HAP-1 (cell line): ENCODE data around the gene MALSU1.

Experiments
- DNase-seq, 2 experiments: peaks; one replicate each; pipeline ENCODE4 v3.0.0-alpha.2; 2016 to 2020; ENCODE audit warnings: low spot score in 2 of 2
- H3K27me3 ChIP-seq: fragments of 250-450 bp; sonication (Bioruptor Pico); 2 replicates; pipeline ENCODE4 v1.5.1; 2020; ENCODE audit warnings: low read depth, mild to moderate bottlenecking, moderate library complexity
- H3K36me3 ChIP-seq: fragments of 250-450 bp; sonication (Bioruptor Pico); replicated peaks from 2 replicates; pipeline ENCODE4 v1.5.1; 2020; ENCODE audit warnings: mild to moderate bottlenecking
- H3K4me1 ChIP-seq: fragments of 250-450 bp; sonication (Bioruptor Pico); 2 replicates; pipeline ENCODE4 v1.5.1; 2020; ENCODE audit warnings: mild to moderate bottlenecking
- H3K4me3 ChIP-seq: fragments of 250-450 bp; sonication (Bioruptor Pico); 2 replicates; pipeline ENCODE4 v1.5.1; 2020; ENCODE audit warnings: mild to moderate bottlenecking, moderate library complexity
- H3K9me3 ChIP-seq: fragments of 250-450 bp; sonication (Bioruptor Pico); 2 replicates; pipeline ENCODE4 v1.5.1; 2020; ENCODE audit warnings: mild to moderate bottlenecking, moderate library complexity
- in situ Hi-C: fragments of 300-500 bp; cut with MboI; formaldehyde crosslinking; loops from 3 replicates; pipeline ENCODE4 v1.14.3; 2020; ENCODE audit warnings: low sequenced_read_pairs, inconsistent platforms, mixed read lengths

The MALSU1 gene

DNA sequence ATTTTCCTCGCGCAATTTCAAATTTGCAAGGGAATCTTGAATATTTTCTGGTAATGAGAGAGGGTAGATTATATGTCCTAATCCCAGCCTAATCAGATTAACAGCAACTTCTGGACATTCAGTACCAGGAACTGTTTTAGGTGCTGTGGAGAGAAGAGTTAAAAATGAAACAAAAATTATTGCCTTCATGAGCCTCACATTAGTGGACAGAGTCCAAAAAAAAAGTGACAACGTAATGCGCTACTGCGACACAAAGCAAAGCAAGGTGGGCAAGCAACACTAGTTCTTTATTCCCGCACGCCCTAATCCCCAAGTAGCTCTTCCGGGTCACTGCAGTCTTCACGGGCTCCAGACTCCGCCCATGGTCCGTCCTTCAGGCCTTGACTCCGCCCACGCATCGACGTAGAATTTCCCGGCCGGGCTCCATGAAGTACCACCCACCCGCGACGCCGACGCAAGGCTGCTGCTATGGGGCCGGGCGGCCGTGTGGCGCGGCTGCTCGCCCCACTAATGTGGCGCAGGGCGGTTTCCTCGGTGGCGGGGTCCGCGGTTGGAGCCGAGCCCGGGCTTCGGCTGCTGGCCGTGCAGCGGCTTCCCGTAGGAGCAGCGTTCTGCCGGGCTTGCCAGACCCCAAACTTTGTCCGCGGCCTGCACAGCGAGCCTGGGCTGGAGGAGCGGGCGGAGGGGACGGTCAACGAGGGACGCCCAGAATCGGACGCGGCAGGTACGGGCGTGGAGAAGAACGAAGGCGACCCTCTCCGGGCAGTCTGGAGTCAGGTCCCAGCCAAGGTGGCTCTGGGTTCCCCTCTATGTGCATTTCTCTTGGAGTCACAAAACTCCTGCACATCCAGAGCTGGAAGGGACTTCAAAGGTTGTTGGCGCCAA, at the start of gene MALSU1:
Gene MALSU1 (plus strand): TSS at position 455 of the 885 bp plus-strand sequence. CDS start 14 bp downstream, at position 469.
- peaks cover 12% of the 10 kb centered on the region for H3K36me3 ChIP-seq
- H3K4me1 ChIP-seq, result peaks cover 19% of the 10 kb centered on the region
- H3K9me3 ChIP-seq, result no peaks in the 10 kb centered on the region
- no peaks in the 10 kb centered on the region for H3K27me3 ChIP-seq
- peak within 1 kb of the TSS; percentile 94 for H3K4me3 ChIP-seq
- DNase-seq, result peak; percentile 94 to 98
- in situ Hi-C loops, result no loop called here

DNA sequence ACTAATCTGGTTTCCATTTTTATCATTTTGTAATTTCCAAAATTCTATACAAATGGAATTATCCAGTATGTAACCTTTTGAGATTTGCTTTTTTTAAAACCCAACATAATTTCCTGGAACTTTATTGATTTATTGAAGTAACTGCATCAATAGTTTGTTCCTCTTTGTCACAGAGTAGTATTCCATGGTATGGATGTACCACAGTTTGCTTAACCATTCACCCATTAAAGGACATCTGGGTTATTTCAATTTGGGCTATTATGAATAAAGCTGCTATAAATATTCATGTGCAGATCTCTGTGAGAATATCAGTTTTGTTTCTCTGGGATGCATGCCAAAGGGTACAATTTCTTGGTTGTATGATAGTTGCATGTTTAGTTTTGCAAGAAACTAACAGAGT, 49.7 kb upstream of the MALSU1 start:
- in situ Hi-C loops, result no loop called here
- H3K27me3 ChIP-seq, result peaks cover 24% of the 10 kb centered on the region

DNA sequence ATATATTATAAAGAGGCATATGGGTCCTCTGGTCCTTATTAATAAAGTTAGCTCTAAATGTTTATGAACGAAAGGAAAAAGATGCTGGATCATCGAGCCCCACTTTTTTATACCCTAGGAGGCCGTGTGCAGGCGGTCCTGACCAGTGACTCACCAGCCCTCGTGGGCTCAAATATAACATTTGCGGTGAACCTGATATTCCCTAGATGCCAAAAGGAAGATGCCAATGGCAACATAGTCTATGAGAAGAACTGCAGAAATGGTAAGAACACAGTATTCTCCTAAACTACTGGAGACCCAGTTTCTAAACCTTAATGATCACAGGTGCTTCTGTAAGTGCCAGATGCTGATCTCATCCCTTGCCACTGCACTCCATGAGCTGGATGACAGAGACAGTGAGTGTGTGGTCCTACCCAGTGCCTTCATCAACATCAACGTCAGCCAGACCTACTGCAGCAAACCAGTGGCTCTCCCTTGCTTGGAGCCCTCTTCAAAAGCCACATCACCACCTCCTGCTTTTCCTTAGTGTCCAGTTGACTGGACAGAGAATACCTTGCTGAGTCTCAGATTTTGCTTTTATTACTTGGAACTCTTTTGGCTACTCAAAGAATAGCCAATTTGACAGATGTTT, 45.0 kb upstream of the MALSU1 start:
- H3K4me1 ChIP-seq, result no peaks in the 10 kb centered on the region
- no peak overlapping the region for H3K4me3 ChIP-seq
- H3K36me3 ChIP-seq, result no peaks in the 10 kb centered on the region
- H3K27me3 ChIP-seq, result peaks cover 24% of the 10 kb centered on the region
- no peaks in the 10 kb centered on the region; the same call in 1 of the 2 replicates for H3K9me3 ChIP-seq
- DNase-seq, result no peak
- in situ Hi-C loops, result no loop called here

More for the DNA sequence above, 49.7 kb upstream of the MALSU1 start:
- no peaks in the 10 kb centered on the region for H3K4me1 ChIP-seq
- H3K36me3 ChIP-seq, result no peaks in the 10 kb centered on the region
- H3K9me3 ChIP-seq, result no peaks in the 10 kb centered on the region; the same call in 1 of the 2 replicates
- DNase-seq, result no peak
- no peak overlapping the region for H3K4me3 ChIP-seq

DNA sequence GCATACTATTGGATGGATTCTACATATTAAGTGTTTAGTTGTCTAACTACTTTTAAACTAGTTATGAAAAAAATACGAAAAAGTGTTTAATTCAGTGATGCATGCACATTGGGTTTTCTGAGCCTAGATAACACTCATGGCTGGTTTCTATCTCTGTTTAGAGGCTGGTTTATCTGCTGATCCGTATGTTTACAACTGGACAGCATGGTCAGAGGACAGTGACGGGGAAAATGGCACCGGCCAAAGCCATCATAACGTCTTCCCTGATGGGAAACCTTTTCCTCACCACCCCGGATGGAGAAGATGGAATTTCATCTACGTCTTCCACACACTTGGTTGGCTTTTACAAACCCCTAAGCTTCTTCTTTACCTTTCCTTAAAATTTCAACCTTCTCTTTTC, 42.4 kb upstream of the MALSU1 start:
- no peaks in the 10 kb centered on the region for H3K36me3 ChIP-seq
- no peak for DNase-seq
- in situ Hi-C loops, result no loop called here
- no peak overlapping the region for H3K4me3 ChIP-seq
- no peaks in the 10 kb centered on the region; the same call in 1 of the 2 replicates for H3K9me3 ChIP-seq
- H3K27me3 ChIP-seq, result peaks cover 18% of the 10 kb centered on the region
- no peaks in the 10 kb centered on the region for H3K4me1 ChIP-seq

DNA sequence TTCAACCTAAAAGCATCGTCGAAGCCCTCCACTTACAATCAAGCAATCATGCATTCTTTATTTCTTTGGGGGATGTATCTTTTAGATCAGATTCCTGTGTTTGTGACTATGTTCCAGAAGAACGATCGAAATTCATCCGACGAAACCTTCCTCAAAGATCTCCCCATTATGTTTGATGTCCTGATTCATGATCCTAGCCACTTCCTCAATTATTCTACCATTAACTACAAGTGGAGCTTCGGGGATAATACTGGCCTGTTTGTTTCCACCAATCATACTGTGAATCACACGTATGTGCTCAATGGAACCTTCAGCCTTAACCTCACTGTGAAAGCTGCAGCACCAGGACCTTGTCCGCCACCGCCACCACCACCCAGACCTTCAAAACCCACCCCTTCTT, 38.8 kb upstream of the MALSU1 start:
- Histone ChIP-seq H3K27me3 (no peaks in the 10 kb centered on the region), H3K4me1 (no peaks in the 10 kb centered on the region), H3K4me3 (no peak overlapping the region), H3K9me3 (no peaks in the 10 kb centered on the region), H3K36me3 (no peaks in the 10 kb centered on the region)
- no peak for DNase-seq
- in situ Hi-C loops, result no loop called here

DNA sequence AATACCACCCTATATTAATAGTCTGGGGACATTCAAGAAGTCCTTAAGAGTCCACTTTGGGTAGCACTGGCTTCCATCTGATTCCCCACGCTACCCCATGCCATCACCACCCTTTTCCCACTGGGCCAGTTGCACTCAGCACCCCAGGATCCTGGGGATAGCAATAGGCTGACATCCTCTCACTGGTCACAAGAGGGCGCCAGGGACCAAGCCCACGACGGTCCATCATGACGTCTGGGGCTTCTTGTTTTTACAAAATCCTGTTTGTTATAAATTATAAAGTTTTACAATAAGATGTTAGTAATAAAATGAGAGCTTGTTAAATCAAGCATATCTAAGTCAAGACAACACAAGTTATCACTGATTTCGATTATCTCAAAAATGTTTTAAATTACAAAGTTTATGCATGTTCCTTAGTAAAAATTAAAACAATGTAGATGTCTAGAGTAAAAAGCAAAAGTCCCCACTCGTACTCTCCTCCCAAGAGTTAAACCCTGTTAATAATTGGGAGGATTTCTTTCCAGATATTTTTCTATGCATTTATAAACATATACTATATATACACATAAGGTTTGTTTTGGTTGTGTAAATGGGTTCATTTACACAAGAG, 37.2 kb upstream of the MALSU1 start:
- peak; percentile 46 to 81 for DNase-seq
- no peak overlapping the region for H3K4me3 ChIP-seq
- in situ Hi-C loops, result no loop called here
- H3K4me1 ChIP-seq, result no peaks in the 10 kb centered on the region
- H3K9me3 ChIP-seq, result no peaks in the 10 kb centered on the region
- no peaks in the 10 kb centered on the region for H3K27me3 ChIP-seq
- no peaks in the 10 kb centered on the region for H3K36me3 ChIP-seq

DNA sequence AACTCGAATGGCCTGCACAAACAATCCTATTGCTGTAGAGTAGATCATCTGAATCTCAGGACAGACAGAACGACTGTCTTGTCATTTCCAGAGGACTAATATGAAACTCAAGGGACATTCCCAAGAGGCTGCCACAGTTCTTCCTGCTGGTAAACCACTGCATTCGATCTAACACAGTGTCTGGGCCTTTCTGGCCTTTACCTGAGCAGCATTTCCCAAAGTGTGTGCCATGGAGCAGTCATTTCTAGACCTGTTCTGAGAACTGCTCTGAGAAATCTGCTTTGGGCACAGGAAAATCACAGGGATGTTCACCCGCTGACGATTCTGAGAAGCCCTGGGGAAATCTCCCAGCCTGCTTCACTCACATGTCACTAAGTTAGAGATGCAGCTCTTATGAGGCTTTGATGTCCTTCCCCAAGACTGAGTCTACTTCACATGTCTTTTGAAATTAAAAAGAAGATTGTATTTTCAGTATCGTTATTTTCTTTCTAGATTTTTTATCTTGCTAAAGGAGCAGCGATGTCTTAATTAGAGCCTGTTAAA, 34.2 kb upstream of the MALSU1 start:
- Histone ChIP-seq H3K4me3 (no peak overlapping the region), H3K36me3 (no peaks in the 10 kb centered on the region), H3K4me1 (no peaks in the 10 kb centered on the region), H3K9me3 (no peaks in the 10 kb centered on the region), H3K27me3 (no peaks in the 10 kb centered on the region)
- in situ Hi-C loops, result no loop called here
- no peak for DNase-seq

DNA sequence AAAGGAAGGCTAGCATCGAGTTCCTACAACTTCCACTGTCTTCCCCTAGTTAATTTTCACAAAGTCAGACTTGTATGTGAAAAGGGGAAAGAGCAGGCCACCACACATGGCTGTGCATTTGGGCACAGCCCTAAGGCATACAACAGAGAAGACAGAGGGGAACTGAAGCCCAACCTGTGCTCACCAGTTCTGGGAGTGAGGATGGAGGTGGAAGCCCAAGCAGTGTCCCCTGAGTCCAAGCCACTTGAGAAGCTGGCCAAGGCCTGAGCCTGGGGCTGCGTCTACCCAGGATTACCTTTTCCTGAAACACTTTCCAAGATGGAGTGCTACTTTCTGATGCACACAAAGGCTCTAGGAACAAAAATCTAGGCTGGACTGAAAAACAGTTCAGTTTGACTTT, 32.2 kb upstream of the MALSU1 start:
- Histone ChIP-seq H3K4me1 (no peaks in the 10 kb centered on the region), H3K4me3 (no peak overlapping the region), H3K9me3 (no peaks in the 10 kb centered on the region), H3K27me3 (no peaks in the 10 kb centered on the region), H3K36me3 (no peaks in the 10 kb centered on the region)
- no peak for DNase-seq
- in situ Hi-C loops, result no loop called here

DNA sequence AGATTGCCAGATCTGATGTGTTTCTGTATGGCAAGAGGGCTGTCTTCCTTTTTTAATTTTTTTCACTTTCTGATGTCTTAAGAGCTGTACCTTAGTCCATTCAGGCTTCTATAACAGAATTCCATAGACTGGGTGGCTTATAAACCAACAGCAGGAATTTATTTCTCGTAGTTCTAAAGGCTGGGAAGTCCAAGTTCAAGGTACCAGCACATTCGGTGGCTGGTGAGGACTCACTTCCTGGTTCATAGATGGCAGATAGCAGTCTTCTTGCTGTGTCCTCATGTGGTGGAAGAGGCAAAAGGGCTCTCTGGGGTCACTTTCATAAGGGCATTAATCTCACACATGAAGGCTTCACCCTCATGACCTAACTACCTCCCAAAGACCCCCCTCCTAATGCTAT, 31.8 kb upstream of the MALSU1 start:
- Histone ChIP-seq H3K4me1 (no peaks in the 10 kb centered on the region), H3K9me3 (no peaks in the 10 kb centered on the region), H3K27me3 (no peaks in the 10 kb centered on the region), H3K4me3 (no peak overlapping the region), H3K36me3 (no peaks in the 10 kb centered on the region)
- DNase-seq, result no peak
- in situ Hi-C loops, result no loop called here

DNA sequence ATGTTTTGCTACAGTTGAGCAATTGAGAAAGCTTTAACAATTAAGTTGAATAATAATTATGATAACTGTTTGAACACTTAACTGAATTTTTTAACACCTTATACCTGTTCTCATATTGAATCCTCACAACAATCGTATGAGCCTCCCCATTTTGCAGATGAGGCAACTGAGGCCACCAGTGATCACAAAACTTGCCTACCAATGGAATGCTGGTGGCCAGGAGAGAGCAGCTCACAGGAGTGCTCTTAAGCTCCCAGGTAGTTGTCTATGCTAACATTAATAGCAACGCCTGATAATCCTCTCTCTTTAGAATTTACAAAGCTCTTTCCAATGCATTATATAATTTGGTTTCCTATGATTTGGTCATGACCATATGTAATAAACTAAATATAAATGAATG, 31.0 kb upstream of the MALSU1 start:
- Histone ChIP-seq H3K27me3 (no peaks in the 10 kb centered on the region), H3K9me3 (no peaks in the 10 kb centered on the region), H3K4me1 (peaks cover under 1% of the 10 kb centered on the region), H3K4me3 (no peak overlapping the region), H3K36me3 (no peaks in the 10 kb centered on the region)
- in situ Hi-C loops, result no loop called here
- no peak for DNase-seq

DNA sequence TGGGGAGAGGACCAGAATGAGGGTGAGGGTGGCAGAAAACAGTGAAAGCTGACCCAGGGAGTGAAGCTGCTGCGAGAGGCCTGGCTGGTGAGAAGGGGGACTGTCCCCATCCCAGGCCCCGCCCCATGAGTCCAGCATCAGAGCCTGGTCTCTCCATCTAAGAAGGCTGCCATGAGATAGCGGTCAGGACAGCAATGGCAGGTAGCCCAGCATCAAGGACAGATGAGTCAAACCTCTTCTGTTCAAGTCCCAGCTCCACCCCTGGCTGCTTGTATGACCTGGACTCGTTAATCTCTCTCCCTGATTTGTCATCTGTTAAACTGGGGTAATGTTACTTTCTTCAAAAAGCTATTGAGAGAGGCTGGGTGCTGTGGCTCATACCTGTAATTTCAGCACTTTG, 30.4 kb upstream of the MALSU1 start:
- Histone ChIP-seq H3K36me3 (no peaks in the 10 kb centered on the region), H3K9me3 (no peaks in the 10 kb centered on the region), H3K27me3 (no peaks in the 10 kb centered on the region), H3K4me1 (peaks cover 6% of the 10 kb centered on the region), H3K4me3 (no peak overlapping the region)
- no peak for DNase-seq
- in situ Hi-C loops, result no loop called here

DNA sequence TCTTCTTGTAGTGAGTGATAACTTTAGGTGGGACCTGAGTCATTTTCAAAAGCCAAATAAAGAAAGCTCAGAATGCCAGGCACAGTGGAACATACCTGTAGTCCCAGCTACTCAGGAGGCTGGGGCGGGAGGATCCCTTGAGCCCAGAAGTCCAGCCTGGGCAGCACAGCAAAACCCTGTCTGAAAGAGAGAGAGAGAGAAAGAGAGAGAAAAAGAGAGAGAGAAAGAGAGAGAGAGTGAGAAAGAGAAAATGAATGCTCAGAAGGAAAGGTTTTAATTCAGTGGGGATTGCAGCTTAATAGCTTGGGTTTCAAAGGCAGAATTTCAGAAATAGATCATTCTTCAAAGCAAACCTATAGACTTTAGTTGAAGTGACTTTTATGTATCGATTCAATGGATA, 26.9 kb upstream of the MALSU1 start:
- H3K36me3 ChIP-seq, result no peaks in the 10 kb centered on the region
- peaks cover 11% of the 10 kb centered on the region for H3K4me1 ChIP-seq
- no peaks in the 10 kb centered on the region for H3K27me3 ChIP-seq
- no peak for DNase-seq
- H3K9me3 ChIP-seq, result no peaks in the 10 kb centered on the region
- H3K4me3 ChIP-seq, result no peak overlapping the region
- in situ Hi-C loops, result loop anchor here (10.0 kb wide), 1 partner anchor 433 kb away; no protein-coding TSS in a partner anchor

DNA sequence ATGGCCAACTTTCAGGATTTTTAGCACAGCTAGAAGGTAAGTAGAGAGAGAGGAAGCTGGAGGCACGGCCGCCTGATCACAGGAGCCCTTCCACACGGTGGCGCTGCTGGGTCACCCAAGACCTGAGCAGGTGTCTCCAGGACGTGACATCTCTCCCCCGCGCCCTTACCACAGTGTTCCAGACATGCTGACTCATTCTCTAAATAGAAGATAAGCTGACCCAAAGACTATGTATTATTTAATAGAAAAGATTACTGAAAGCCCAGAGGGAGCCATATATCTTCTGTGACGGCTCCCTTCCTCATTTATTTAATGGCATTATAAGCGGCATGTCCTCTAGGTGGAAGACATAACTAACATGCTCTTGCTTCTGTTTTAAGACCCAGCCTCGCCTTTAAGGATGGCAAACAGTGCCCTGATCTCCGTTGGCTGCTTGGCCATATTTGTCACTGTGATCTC, 26.0 kb upstream of the MALSU1 start:
- Histone ChIP-seq H3K4me1 (peaks cover 11% of the 10 kb centered on the region), H3K4me3 (peak overlapping the region; percentile 16), H3K36me3 (no peaks in the 10 kb centered on the region), H3K27me3 (no peaks in the 10 kb centered on the region), H3K9me3 (no peaks in the 10 kb centered on the region)
- in situ Hi-C loops, result loop anchor here (10.0 kb wide), 1 partner anchor 432 kb away; no protein-coding TSS in a partner anchor
- DNase-seq, result peak; percentile 90 to 97
